RWPE2 (cell line): Measurements from ENCODE around the gene PLCL1.

Experiments
- ATAC-seq: fragments of 200-7000 bp; cut with Tn5 transposase; 3 replicates; pipeline ENCODE4 v1.9.1; 2021; ENCODE audit warnings: low read depth
- DNase-seq: peaks from one replicate; pipeline ENCODE4 v3.0.0-alpha.2; 2020; ENCODE audit warnings: low spot score
- H3K27ac ChIP-seq: fragments of 450-650 bp; 2 replicates; pipeline ENCODE4 v1.5.1; 2017; ENCODE audit warnings: mild to moderate bottlenecking; ENCODE audit not compliant: poor library complexity, severe bottlenecking
- H3K27me3 ChIP-seq: fragments of 250-450 bp; sonication (Bioruptor Pico); 2 replicates; pipeline ENCODE4 v1.5.1; 2021; ENCODE audit warnings: mild to moderate bottlenecking, moderate library complexity; ENCODE audit not compliant: insufficient read depth, poor library complexity, severe bottlenecking
- H3K36me3 ChIP-seq: fragments of 250-450 bp; sonication (Bioruptor Pico); 2 replicates; pipeline ENCODE4 v1.5.1; 2020; ENCODE audit warnings: low read depth, mild to moderate bottlenecking, moderate library complexity
- H3K4me1 ChIP-seq: fragments of 250-450 bp; sonication (Bioruptor Pico); 2 replicates; pipeline ENCODE4 v1.5.1; 2021; ENCODE audit warnings: mild to moderate bottlenecking, moderate library complexity; ENCODE audit not compliant: insufficient read depth, poor library complexity, severe bottlenecking
- H3K4me3 ChIP-seq: fragments of 250-450 bp; sonication (Bioruptor Pico); 2 replicates; pipeline ENCODE4 v1.5.1; 2021; ENCODE audit warnings: mild to moderate bottlenecking, moderate library complexity; ENCODE audit not compliant: severe bottlenecking
- H3K9me3 ChIP-seq: fragments of 250-450 bp; sonication (Bioruptor Pico); 2 replicates; pipeline ENCODE4 v1.5.1; 2021; ENCODE audit warnings: mild to moderate bottlenecking, moderate library complexity; ENCODE audit not compliant: severe bottlenecking
- CTCF ChIP-seq: fragments of 450-650 bp; IDR thresholded peaks from one replicate; pipeline ENCODE4 v1.5.1; 2017; ENCODE audit warnings: mild to moderate bottlenecking, moderate library complexity; ENCODE audit not compliant: poor library complexity, severe bottlenecking

The PLCL1 gene

GRCh38 chr2:198102120-198102519, 297.7 kb downstream of the PLCL1 start:
- DNase-seq (no peak), ATAC-seq (no peak)
- no peak for TF ChIP-seq CTCF
- no peaks in the 10 kb centered on the region for H3K4me1 ChIP-seq
- H3K36me3 ChIP-seq, result no peaks in the 10 kb centered on the region
- H3K4me3 ChIP-seq, result no peak overlapping the region
- no peaks in the 10 kb centered on the region for H3K9me3 ChIP-seq
- no peaks in the 10 kb centered on the region for H3K27me3 ChIP-seq
- H3K27ac ChIP-seq, result no peak overlapping the region

- no peak for DNase-seq
- H3K27me3 ChIP-seq, result no peaks in the 10 kb centered on the region
- H3K4me1 ChIP-seq, result no peaks in the 10 kb centered on the region
- TF ChIP-seq CTCF, result no peak
- no peak overlapping the region for H3K27ac ChIP-seq
- no peak for ATAC-seq
- H3K36me3 ChIP-seq, result no peaks in the 10 kb centered on the region
- no peaks in the 10 kb centered on the region for H3K9me3 ChIP-seq
- no peak overlapping the region for H3K4me3 ChIP-seq
Measured at GRCh38 chr2:198102856-198103255, 298.5 kb downstream of the PLCL1 start.

- Histone ChIP-seq H3K4me1 (no peaks in the 10 kb centered on the region), H3K9me3 (no peaks in the 10 kb centered on the region), H3K4me3 (no peak overlapping the region), H3K27me3 (no peaks in the 10 kb centered on the region), H3K27ac (no peak overlapping the region), H3K36me3 (no peaks in the 10 kb centered on the region)
- TF ChIP-seq CTCF, result no peak
- DNase-seq (no peak), ATAC-seq (no peak)
Measured at GRCh38 chr2:198106621-198107385, 302.4 kb downstream of the PLCL1 start.

- ATAC-seq (no peak), DNase-seq (no peak)
- no peak overlapping the region for H3K4me3 ChIP-seq
- H3K36me3 ChIP-seq, result no peaks in the 10 kb centered on the region
- no peaks in the 10 kb centered on the region for H3K9me3 ChIP-seq
- no peak for TF ChIP-seq CTCF
- H3K27ac ChIP-seq, result no peak overlapping the region
- H3K27me3 ChIP-seq, result no peaks in the 10 kb centered on the region
- no peaks in the 10 kb centered on the region for H3K4me1 ChIP-seq
Measured at GRCh38 chr2:198113316-198113715, 308.9 kb downstream of the PLCL1 start.

GRCh38 chr2:198114064-198114463, 309.7 kb downstream of the PLCL1 start:
- no peaks in the 10 kb centered on the region for H3K9me3 ChIP-seq
- H3K4me3 ChIP-seq, result no peak overlapping the region
- no peak for ATAC-seq
- no peaks in the 10 kb centered on the region for H3K27me3 ChIP-seq
- no peak overlapping the region for H3K27ac ChIP-seq
- no peaks in the 10 kb centered on the region for H3K36me3 ChIP-seq
- no peak for DNase-seq
- TF ChIP-seq CTCF, result no peak
- no peaks in the 10 kb centered on the region for H3K4me1 ChIP-seq
